ENCODE results near the gene SF3A2.

DNA sequence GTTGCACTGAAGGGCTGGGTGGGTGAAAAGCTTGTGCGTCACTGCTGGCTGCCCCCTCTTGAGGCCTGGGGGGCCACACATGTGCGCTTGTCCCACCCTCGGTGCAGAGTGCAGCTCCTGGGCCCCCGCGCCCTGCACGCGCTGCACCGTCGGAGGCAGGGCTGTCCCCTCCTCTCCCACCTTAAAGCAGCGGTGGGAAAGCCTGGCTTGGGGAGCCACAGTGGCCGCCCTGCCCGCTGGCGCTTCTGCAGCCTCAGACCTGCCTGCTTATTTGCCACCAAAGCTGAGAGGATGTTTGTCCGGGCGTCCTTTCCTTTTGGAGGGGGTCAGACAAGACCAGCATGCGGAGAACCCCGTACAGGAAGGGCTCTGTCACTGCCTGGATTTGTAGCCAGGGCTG lies 27.2 kb upstream of the SF3A2 start:
- TF ChIP-seq CTCF (conservative IDR thresholded peaks at IDR 0.05; ENCODE audit: low read length) (no peak), EZH2phosphoT487 (IDR thresholded peaks at IDR 0.05; ENCODE audit: borderline replicate concordance, low read depth, low read length) (no peak)

All from OCI-LY7 (cell line).